BJ (cell line): ENCODE measurements around the gene TMEM178A. TPM values are rescaled to one million over a fixed set of nuclear protein-coding genes. Genes with fewer than 3 reads are reported as not detected.

Experiments used
- CTCF ChIA-PET: fragments of 350-600 bp; formaldehyde crosslinking; extraction: SDS; loops from one replicate; lab custom pipeline; 2021; ENCODE audit warnings: antibody characterized with exemption, inconsistent platforms; lab: Yijun Ruan, JAX
- POLR2A ChIA-PET: fragments of 300-600 bp; sonication (Branson Sonifier 250); formaldehyde crosslinking; extraction: SDS; loops from one replicate; lab custom pipeline; 2021; ENCODE audit warnings: antibody characterized with exemption; lab: Charles Lee
- DNase-seq: peaks from one replicate; pipeline ENCODE4 v3.0.0-alpha.2; 2011; ENCODE audit warnings: low read depth
- H3K27me3 ChIP-seq: 2 replicates; pipeline ENCODE4 v1.6.0; 2011; ENCODE audit warnings: low read length; ENCODE audit not compliant: control insufficient read depth, insufficient read depth
- H3K36me3 ChIP-seq: 2 replicates; pipeline ENCODE4 v1.5.1; 2011; ENCODE audit warnings: low read length; ENCODE audit not compliant: control insufficient read depth, insufficient read depth
- H3K4me3 ChIP-seq: 2 replicates; pipeline ENCODE4 v1.5.1; 2011; ENCODE audit warnings: low read depth, mild to moderate bottlenecking, control low read depth, low read length
- CTCF ChIP-seq: IDR thresholded peaks from 2 replicates; pipeline ENCODE4 v1.5.1; 2011; ENCODE audit warnings: low read depth, mild to moderate bottlenecking, control low read depth, inconsistent platforms, low read length, moderate library complexity; ENCODE audit not compliant: insufficient read depth
- polyA plus RNA-seq: library from polyadenylated mRNA; depleted of rRNA; stranded (reverse); fragments of >200 nt; gene quantifications from 2 replicates; pipeline ENCODE4 v1.2.3, GENCODE V29; 2011

Gene TMEM178A
- polyA plus RNA-seq, 1 experiment = 2.0 TPM

DNA sequence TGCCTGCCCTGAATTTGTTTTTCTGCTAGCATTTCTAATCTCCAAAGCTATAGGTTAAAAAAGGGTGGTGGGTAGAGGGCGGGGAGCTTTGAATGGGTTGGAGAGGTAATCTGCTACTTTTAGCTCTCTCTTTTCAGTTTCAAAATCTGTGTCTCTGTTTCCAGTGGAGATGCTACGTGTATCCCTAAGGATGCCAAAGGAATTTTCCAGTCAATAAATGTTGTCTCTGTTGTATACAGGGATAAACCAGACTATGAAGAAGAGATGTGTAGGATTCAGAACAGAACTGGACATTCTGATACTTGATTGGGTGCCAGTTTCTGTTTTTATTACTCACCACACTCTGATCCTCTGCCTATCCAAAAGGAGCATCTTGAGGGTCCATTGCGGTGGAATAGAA lies 50.1 kb downstream of the TMEM178A start:
- CTCF ChIA-PET = interaction anchor here (1.5 to 1.7 kb wide), 2 partner anchors 12 to 19 kb away, joined by 4 to 5 read pairs; no protein-coding TSS in a partner anchor
- H3K36me3 ChIP-seq = no peaks in the 10 kb centered on the region
- TF ChIP-seq CTCF = no peak
- H3K4me3 ChIP-seq = no peak overlapping the region
- POLR2A ChIA-PET = no interaction called here
- no peaks in the 10 kb centered on the region for H3K27me3 ChIP-seq
- DNase-seq = no peak

GRCh38 chr2:39717067-39717466 lies 51.4 kb downstream of the TMEM178A start:
- CTCF ChIA-PET = no interaction called here
- Histone ChIP-seq H3K36me3 (no peaks in the 10 kb centered on the region), H3K27me3 (no peaks in the 10 kb centered on the region), H3K4me3 (no peak overlapping the region)
- DNase-seq = no peak
- POLR2A ChIA-PET = no interaction called here
- TF ChIP-seq CTCF = no peak

GRCh38 chr2:39718483-39718882 lies 52.8 kb downstream of the TMEM178A start:
- no peak for DNase-seq
- no peaks in the 10 kb centered on the region for H3K36me3 ChIP-seq
- TF ChIP-seq CTCF = no peak
- ChIA-PET CTCF (interaction anchor here (0.6 to 3.0 kb wide), 3 partner anchors 22 to 202 kb away, joined by 3 to 10 read pairs (median 5); no protein-coding TSS in a partner anchor), POLR2A (no interaction called here)
- H3K4me3 ChIP-seq = no peak overlapping the region
- no peaks in the 10 kb centered on the region for H3K27me3 ChIP-seq

GRCh38 chr2:39719317-39719716 lies 53.6 kb downstream of the TMEM178A start:
- no peaks in the 10 kb centered on the region for H3K36me3 ChIP-seq
- ChIA-PET CTCF (interaction anchor here (3.0 kb wide), 1 partner anchor 23 kb away, joined by 10 read pairs; no protein-coding TSS in a partner anchor), POLR2A (no interaction called here)
- no peaks in the 10 kb centered on the region for H3K27me3 ChIP-seq
- TF ChIP-seq CTCF = no peak
- no peak for DNase-seq
- no peak overlapping the region for H3K4me3 ChIP-seq

- POLR2A ChIA-PET = no interaction called here
These were observed 55.3 kb downstream of the TMEM178A start for GRCh38 chr2:39720970-39721369.

More at GRCh38 chr2:39720970-39721369, 55.3 kb downstream of the TMEM178A start:
- H3K4me3 ChIP-seq = no peak overlapping the region
- DNase-seq = no peak
- CTCF ChIA-PET = interaction anchor here (0.8 to 3.0 kb wide), 5 partner anchors 10 to 226 kb away, joined by 3 to 10 read pairs (median 3); no protein-coding TSS in a partner anchor
- TF ChIP-seq CTCF = no peak
- no peaks in the 10 kb centered on the region for H3K27me3 ChIP-seq
- no peaks in the 10 kb centered on the region for H3K36me3 ChIP-seq
